ENCODE results near the gene PDIK1L.

- TF ChIP-seq GATA2 (IDR thresholded peaks at IDR 0.05; ENCODE audit: low read depth, low read length) (no peak), GATA3 (IDR thresholded peaks at IDR 0.05; ENCODE audit: low read depth, low read length) (no peak)
Measured at GRCh38 chr1:26084091-26084561, 27.5 kb upstream of the PDIK1L start.
